DOHH2 (cell line): ENCODE measurements around the gene PAX3.

Experiments used
- H3F3A ChIP-seq: fragments of 200-600 bp; sonication (generic), shearing (Covaris generic); 2 replicates; pipeline ENCODE4 v1.6.0; 2016; ENCODE audit warnings: antibody characterized with exemption, mild to moderate bottlenecking; ENCODE audit not compliant: control insufficient read depth, insufficient read depth
- H3K27ac ChIP-seq: fragments of 200-600 bp; sonication (generic); 2 replicates; pipeline ENCODE4 v1.5.1; 2014; ENCODE audit warnings: low read depth, mild to moderate bottlenecking, low read length, moderate library complexity
- H3K27me3 ChIP-seq: fragments of 200-600 bp; sonication (generic); 2 replicates; pipeline ENCODE4 v1.6.1; 2014; ENCODE audit warnings: mild to moderate bottlenecking, low read length, mixed read lengths; ENCODE audit not compliant: control insufficient read depth
- H3K36me3 ChIP-seq: fragments of 200-600 bp; sonication (generic); 2 replicates; pipeline ENCODE4 v1.6.1; 2014; ENCODE audit warnings: mild to moderate bottlenecking, low read length, moderate library complexity, mixed read lengths; ENCODE audit not compliant: control insufficient read depth
- H3K4me1 ChIP-seq: fragments of 200-600 bp; sonication (generic); 2 replicates; pipeline ENCODE4 v1.6.1; 2014; ENCODE audit warnings: mild to moderate bottlenecking, low read length, mixed read lengths; ENCODE audit not compliant: control insufficient read depth
- H3K4me2 ChIP-seq: fragments of 200-600 bp; sonication (generic); 2 replicates; pipeline ENCODE4 v1.6.0; 2014; ENCODE audit warnings: mild to moderate bottlenecking, low read length, moderate library complexity
- H3K4me3 ChIP-seq: fragments of 200-600 bp; sonication (generic); 2 replicates; pipeline ENCODE4 v1.5.1; 2014; ENCODE audit warnings: mild to moderate bottlenecking, low read length, mixed read lengths
- H3K79me2 ChIP-seq: fragments of 200-600 bp; sonication (generic); 2 replicates; pipeline ENCODE4 v1.6.1; 2014; ENCODE audit warnings: mild to moderate bottlenecking, low read length, mixed read lengths; ENCODE audit not compliant: control insufficient read depth
- H3K9me2 ChIP-seq: fragments of 200-600 bp; sonication (generic); replicated peaks from 2 replicates; pipeline ENCODE4 v1.6.1; 2014; ENCODE audit warnings: mild to moderate bottlenecking, low read length, mixed read lengths; ENCODE audit not compliant: control insufficient read depth
- H3K9me3 ChIP-seq: fragments of 200-600 bp; sonication (generic); 2 replicates; pipeline ENCODE4 v1.6.1; 2014; ENCODE audit warnings: antibody characterized with exemption, low read length, mixed read lengths; ENCODE audit not compliant: control insufficient read depth, insufficient read depth
- H4K20me1 ChIP-seq: fragments of 200-600 bp; sonication (generic); 2 replicates; pipeline ENCODE4 v1.6.0; 2014; ENCODE audit warnings: low read depth, mild to moderate bottlenecking, antibody characterized with exemption, low read length, moderate library complexity; ENCODE audit not compliant: control insufficient read depth, insufficient read depth
- CTCF ChIP-seq: fragments of 200-600 bp; sonication (generic); IDR thresholded peaks from one replicate; pipeline ENCODE4 v1.5.1; 2014; ENCODE audit warnings: antibody characterized with exemption, mild to moderate bottlenecking, low read depth, low read length; ENCODE audit not compliant: poor library complexity, severe bottlenecking
- EZH2phosphoT487 ChIP-seq: fragments of 200-600 bp; sonication (generic); IDR thresholded peaks from 2 replicates; pipeline ENCODE4 v1.6.1; 2017; ENCODE audit warnings: borderline replicate concordance, mild to moderate bottlenecking, antibody characterized with exemption, low read length, moderate library complexity, mixed read lengths

PAX3 gene

GRCh38 chr2:222213049-222213448, 85.7 kb downstream of the PAX3 start:
- H3K9me2 ChIP-seq = no peaks in the 10 kb centered on the region
- no peaks in the 10 kb centered on the region for H3K4me1 ChIP-seq
- H4K20me1 ChIP-seq = no peaks in the 10 kb centered on the region
- H3K27ac ChIP-seq = no peak overlapping the region
- TF ChIP-seq CTCF (no peak), EZH2phosphoT487 (no peak)
- H3K4me2 ChIP-seq = no peak overlapping the region
- no peak overlapping the region for H3K4me3 ChIP-seq
- H3F3A ChIP-seq = no peaks in the 10 kb centered on the region
- H3K79me2 ChIP-seq = no peaks in the 10 kb centered on the region
- no peaks in the 10 kb centered on the region for H3K36me3 ChIP-seq
- H3K27me3 ChIP-seq = no peaks in the 10 kb centered on the region
- H3K9me3 ChIP-seq = no peaks in the 10 kb centered on the region

DNA sequence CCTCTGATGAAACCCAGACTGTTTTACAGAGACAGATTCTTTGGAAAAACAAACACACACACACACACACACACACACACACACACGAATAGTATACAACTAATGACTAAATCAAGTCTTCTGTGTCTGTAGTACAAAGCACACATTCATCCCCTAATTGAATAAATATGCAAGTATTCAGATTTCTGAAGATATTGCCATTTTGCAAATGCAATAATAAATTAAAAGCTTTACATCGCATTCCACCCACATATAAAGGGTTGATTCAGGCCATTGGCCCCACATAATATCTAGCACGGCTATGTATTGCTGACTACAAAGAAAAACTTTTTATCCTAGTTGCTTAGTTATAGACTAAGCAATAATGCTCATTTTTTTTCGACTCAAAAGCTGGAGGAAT, 86.2 kb downstream of the PAX3 start:
- Histone ChIP-seq H3K27me3 (no peaks in the 10 kb centered on the region), H3K36me3 (no peaks in the 10 kb centered on the region), H3K4me2 (no peak overlapping the region), H3K9me3 (no peaks in the 10 kb centered on the region), H3K9me2 (no peaks in the 10 kb centered on the region), H4K20me1 (no peaks in the 10 kb centered on the region), H3K4me1 (no peaks in the 10 kb centered on the region), H3K27ac (no peak overlapping the region), H3K4me3 (no peak overlapping the region), H3F3A (no peaks in the 10 kb centered on the region), H3K79me2 (no peaks in the 10 kb centered on the region)
- no peak for TF ChIP-seq EZH2phosphoT487
- TF ChIP-seq CTCF = no peak

GRCh38 chr2:222208010-222208690, 90.6 kb downstream of the PAX3 start:
- Histone ChIP-seq H3K36me3 (no peaks in the 10 kb centered on the region), H3F3A (no peaks in the 10 kb centered on the region), H3K4me2 (no peak overlapping the region), H3K9me3 (no peaks in the 10 kb centered on the region), H3K4me1 (no peaks in the 10 kb centered on the region), H3K27me3 (no peaks in the 10 kb centered on the region), H3K27ac (no peak overlapping the region), H3K9me2 (no peaks in the 10 kb centered on the region), H3K4me3 (no peak overlapping the region), H3K79me2 (no peaks in the 10 kb centered on the region), H4K20me1 (no peaks in the 10 kb centered on the region)
- TF ChIP-seq CTCF (no peak), EZH2phosphoT487 (no peak)
